Sigmoid colon (tissue), 3 donors: Measurements from ENCODE around the gene GPC6.

Experiments
- POLR2A ChIP-seq, 2 donors: fragments of 450-650 bp; IDR thresholded peaks; one replicate each; pipeline ENCODE4 v1.6.1; 2016; ENCODE audit warnings: antibody characterized with exemption in 2 of 2, mild to moderate bottlenecking in 2 of 2, moderate library complexity in 2 of 2
- TF ChIP-seq, protein P1 (sequence below), 4 experiments: fragments of 450-650 bp in 3 of 4; fragments of 200-600 bp in 1 of 4; IDR thresholded peaks; one replicate each; pipeline ENCODE4 v1.5.1; 2016 to 2019; ENCODE audit warnings: antibody characterized with exemption in 4 of 4, mild to moderate bottlenecking in 3 of 4, moderate library complexity in 2 of 4

DNA sequence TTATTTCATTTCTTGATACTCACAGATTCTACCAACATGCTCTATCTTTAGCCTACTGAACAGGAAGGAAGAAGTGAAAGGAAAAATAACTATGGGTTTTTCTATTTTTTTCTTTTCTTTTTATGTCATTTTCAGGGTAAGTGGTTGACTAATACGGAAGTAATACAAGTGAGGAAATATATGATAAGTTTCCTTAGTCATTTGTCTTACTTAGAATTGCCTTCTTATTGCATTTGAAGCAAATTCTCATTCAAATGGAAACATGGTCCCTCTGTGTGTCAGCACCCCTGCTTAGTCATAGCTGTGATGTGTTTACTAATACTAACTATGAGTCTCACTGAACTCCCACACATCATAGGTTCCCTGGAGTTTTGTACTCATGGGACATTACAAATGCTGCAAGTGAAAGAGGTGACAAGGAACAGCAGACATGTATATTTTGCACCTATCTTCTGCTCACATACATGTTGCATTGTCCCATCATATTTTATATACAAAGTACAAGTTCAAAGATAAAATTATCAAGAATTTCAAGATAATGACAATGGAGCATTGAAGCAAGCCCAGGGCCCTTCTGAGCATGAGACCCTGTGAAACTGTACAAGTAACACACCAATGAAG, 1192.8 kb downstream of the GPC6 start:
- TF ChIP-seq, protein P1, sequence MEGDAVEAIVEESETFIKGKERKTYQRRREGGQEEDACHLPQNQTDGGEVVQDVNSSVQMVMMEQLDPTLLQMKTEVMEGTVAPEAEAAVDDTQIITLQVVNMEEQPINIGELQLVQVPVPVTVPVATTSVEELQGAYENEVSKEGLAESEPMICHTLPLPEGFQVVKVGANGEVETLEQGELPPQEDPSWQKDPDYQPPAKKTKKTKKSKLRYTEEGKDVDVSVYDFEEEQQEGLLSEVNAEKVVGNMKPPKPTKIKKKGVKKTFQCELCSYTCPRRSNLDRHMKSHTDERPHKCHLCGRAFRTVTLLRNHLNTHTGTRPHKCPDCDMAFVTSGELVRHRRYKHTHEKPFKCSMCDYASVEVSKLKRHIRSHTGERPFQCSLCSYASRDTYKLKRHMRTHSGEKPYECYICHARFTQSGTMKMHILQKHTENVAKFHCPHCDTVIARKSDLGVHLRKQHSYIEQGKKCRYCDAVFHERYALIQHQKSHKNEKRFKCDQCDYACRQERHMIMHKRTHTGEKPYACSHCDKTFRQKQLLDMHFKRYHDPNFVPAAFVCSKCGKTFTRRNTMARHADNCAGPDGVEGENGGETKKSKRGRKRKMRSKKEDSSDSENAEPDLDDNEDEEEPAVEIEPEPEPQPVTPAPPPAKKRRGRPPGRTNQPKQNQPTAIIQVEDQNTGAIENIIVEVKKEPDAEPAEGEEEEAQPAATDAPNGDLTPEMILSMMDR (IDR thresholded peaks at IDR 0.05) = no peak
- no peak for TF ChIP-seq POLR2A (IDR thresholded peaks at IDR 0.05)
